ENCODE results near the gene BLOC1S1. TPM values are rescaled to one million over a fixed set of nuclear protein-coding genes. Genes with fewer than 3 reads are reported as not detected.
A peak's percentile ranks its signal among the peaks of the same experiment; 100 is the strongest.

BLOC1S1 gene
- total and polyA plus RNA-seq, 2 experiments from 2014 or later, result 133 to 159 TPM

- Histone ChIP-seq H3K27ac (peak within 1 kb of the TSS; percentile 92), H3K4me3 (peak within 1 kb of the TSS; percentile 53), H3K27me3 (no peaks in the 10 kb centered on the region), H3K9me3 (ENCODE audit: low read depth) (no peaks in the 10 kb centered on the region), H3K36me3 (no peaks in the 10 kb centered on the region), H3K4me1 (ENCODE audit: low read depth) (peaks cover 21% of the 10 kb centered on the region)
- TF ChIP-seq CTCF (IDR thresholded peaks at IDR 0.05; ENCODE audit: low read depth, low read length), result no peak
- peak; percentile 79 to 93 for DNase-seq (ENCODE audit: low read depth in 1 of 2, low spot score in 1 of 2)
Measured at GRCh38 chr12:55742719-55743405, 27.0 kb downstream of the BLOC1S1 start, which contains the start of gene GDF11. TSS of gene GDF11 (plus strand) at chr12:55743122. CDS start at chr12:55743317, 195 bp downstream.

DNA sequence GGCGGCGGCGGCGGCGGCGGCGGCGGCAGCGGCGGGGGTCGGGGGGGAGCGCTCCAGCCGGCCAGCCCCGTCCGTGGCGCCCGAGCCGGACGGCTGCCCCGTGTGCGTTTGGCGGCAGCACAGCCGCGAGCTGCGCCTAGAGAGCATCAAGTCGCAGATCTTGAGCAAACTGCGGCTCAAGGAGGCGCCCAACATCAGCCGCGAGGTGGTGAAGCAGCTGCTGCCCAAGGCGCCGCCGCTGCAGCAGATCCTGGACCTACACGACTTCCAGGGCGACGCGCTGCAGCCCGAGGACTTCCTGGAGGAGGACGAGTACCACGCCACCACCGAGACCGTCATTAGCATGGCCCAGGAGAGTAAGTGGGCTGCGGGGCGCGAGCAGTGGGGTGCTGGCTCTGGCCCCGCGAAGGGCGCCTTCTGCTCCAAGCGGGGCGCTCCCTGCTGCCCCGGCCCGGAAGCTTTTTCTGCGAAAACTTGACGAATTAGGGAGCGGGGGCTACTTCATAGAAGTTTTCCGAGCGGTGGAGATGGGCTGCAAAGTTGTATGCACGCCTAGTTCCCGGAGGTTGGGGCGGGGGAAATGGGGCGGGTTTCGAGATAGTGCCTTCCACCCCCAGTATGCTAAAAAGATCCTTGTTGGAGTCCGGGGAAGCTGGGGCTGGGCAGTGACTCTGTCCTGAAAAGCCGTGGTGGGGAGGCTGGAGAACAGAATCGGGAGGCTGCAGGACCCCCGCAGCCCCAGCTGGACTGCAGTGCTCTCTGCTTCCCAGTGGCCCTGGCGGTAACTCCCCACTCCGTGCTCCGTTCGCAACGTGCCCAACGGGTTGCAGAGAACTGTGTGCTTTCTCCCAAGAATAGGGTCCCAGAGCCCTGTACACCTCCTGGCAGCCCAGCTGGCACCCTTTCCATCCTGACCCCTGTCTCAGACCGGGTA is 27.8 kb downstream of the BLOC1S1 start:
- H3K4me1 ChIP-seq (ENCODE audit: low read depth), result peaks cover 25% of the 10 kb centered on the region
- peak; percentile 75 to 76 for DNase-seq (ENCODE audit: low read depth in 1 of 2, low spot score in 1 of 2)

GRCh38 chr12:55744340-55745030 is 28.6 kb downstream of the BLOC1S1 start:
- Histone ChIP-seq H3K4me1 (ENCODE audit: low read depth) (peaks cover 25% of the 10 kb centered on the region), H3K9me3 (ENCODE audit: low read depth) (no peaks in the 10 kb centered on the region), H3K27ac (peak overlapping the region; percentile 92), H3K27me3 (no peaks in the 10 kb centered on the region), H3K36me3 (peaks cover 8% of the 10 kb centered on the region), H3K4me3 (peak overlapping the region; percentile 53)
- TF ChIP-seq CTCF (IDR thresholded peaks at IDR 0.05; ENCODE audit: low read depth, low read length), result no peak
- no peak for DNase-seq (ENCODE audit: low read depth in 1 of 2, low spot score in 1 of 2)

More for the DNA sequence above, 27.8 kb downstream of the BLOC1S1 start:
- TF ChIP-seq CTCF (IDR thresholded peaks at IDR 0.05; ENCODE audit: low read depth, low read length), result peak; percentile 10
- no peaks in the 10 kb centered on the region for H3K27me3 ChIP-seq
- peak overlapping the region; percentile 92 for H3K27ac ChIP-seq
- H3K36me3 ChIP-seq, result peaks cover under 1% of the 10 kb centered on the region
- peak overlapping the region; percentile 53 for H3K4me3 ChIP-seq
- no peaks in the 10 kb centered on the region for H3K9me3 ChIP-seq (ENCODE audit: low read depth)

GRCh38 chr12:55745361-55746173 is 29.7 kb downstream of the BLOC1S1 start:
- peak; percentile 77 to 94 for DNase-seq (ENCODE audit: low read depth in 1 of 2, low spot score in 1 of 2)
- peak overlapping the region; percentile 92 for H3K27ac ChIP-seq

More at GRCh38 chr12:55745361-55746173, 29.7 kb downstream of the BLOC1S1 start:
- Histone ChIP-seq H3K4me1 (ENCODE audit: low read depth) (peaks cover 25% of the 10 kb centered on the region), H3K27me3 (no peaks in the 10 kb centered on the region), H3K36me3 (peaks cover 13% of the 10 kb centered on the region), H3K4me3 (peak overlapping the region; percentile 53), H3K9me3 (ENCODE audit: low read depth) (no peaks in the 10 kb centered on the region)
- TF ChIP-seq CTCF (IDR thresholded peaks at IDR 0.05; ENCODE audit: low read depth, low read length), result no peak

All from cardiac muscle cell (in vitro differentiated cells and primary cell).